ENCODE results near the gene MTMR11. TPM values are rescaled to one million over a fixed set of nuclear protein-coding genes. Genes with fewer than 3 reads are reported as not detected.

The MTMR11 gene
- total and polyA plus RNA-seq, 2 of the 8 experiments (the other 6 are each of a cell fraction or from before 2014, with no cell fraction given), result 3.7 to 4.8 TPM

DNA sequence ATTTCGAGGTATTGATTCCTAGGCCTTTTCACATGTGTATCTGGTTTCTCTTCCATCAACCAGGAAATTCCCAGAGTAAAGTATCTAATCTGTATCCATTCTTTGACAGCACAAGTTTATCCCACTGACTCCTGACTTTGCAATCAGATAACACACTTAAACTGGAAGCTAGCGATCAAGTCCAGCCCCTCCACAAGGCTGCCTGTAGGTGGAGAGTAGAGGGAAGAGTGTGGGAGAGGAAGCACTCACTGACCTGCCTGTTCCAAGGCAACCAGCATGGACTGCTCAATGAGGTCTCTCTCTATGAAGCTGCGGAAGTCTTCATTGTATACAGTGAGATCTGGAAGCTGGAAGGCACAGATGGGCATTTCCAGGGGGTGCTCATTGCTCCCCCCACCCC, 30.4 kb upstream of the MTMR11 start:
- Histone ChIP-seq H3K9ac (replicated peaks in 1 of 4; ENCODE audit: extremely low read depth in 1 of 4, low read depth in 3 of 4, low read length in 3 of 4) (no peak overlapping the region), H3K36me3 (ENCODE audit: control insufficient read depth in 2 of 4, insufficient read depth in 4 of 4, low read length in 3 of 4) (peaks cover 7 to 40% (median 28%) of the 10 kb centered on the region in 4 experiments), H2BK12ac (ENCODE audit: low read depth, low read length) (no peak overlapping the region), H3K79me2 (ENCODE audit: control insufficient read depth in 1 of 2, insufficient read depth in 2 of 2, low read length in 2 of 2) (no peaks in the 10 kb centered on the region), H3K18ac (ENCODE audit: extremely low read depth, low read length) (no peak overlapping the region), H3K27ac (ENCODE audit: low read depth, low read length) (no peak overlapping the region), H3K4me3 (ENCODE audit: extremely low read depth in 1 of 4, insufficient read depth in 2 of 4, low read depth in 3 of 4, low read length in 4 of 4) (no peak overlapping the region), H3K23me2 (ENCODE audit: low read depth, low read length) (no peaks in the 10 kb centered on the region), H3K27me3 (replicated peaks in 1 of 4; ENCODE audit: control insufficient read depth in 3 of 4, extremely low read depth in 1 of 4, insufficient read depth in 3 of 4, low read length in 3 of 4) (no peaks in the 10 kb centered on the region), H3K79me1 (ENCODE audit: low read depth, low read length) (no peaks in the 10 kb centered on the region), H3K14ac (ENCODE audit: insufficient read length) (no peak overlapping the region), H2BK20ac (ENCODE audit: low read length) (no peak overlapping the region), H2AFZ (ENCODE audit: low read length) (no peak overlapping the region), H4K8ac (ENCODE audit: extremely low read depth, insufficient read depth, low read length) (no peak overlapping the region), H3K4me1 (replicated peaks in 1 of 4; ENCODE audit: control insufficient read depth in 3 of 4, insufficient read depth in 4 of 4, low read length in 3 of 4) (no peaks in the 10 kb centered on the region), H2BK5ac (ENCODE audit: low read depth, low read length) (no peak overlapping the region), H4K91ac (replicated peaks; ENCODE audit: insufficient read length, low read length) (no peak overlapping the region), H3K9me3 (ENCODE audit: insufficient read depth in 2 of 2, low read depth in 1 of 2, low read length in 1 of 2) (no peaks in the 10 kb centered on the region), H2BK120ac (replicated peaks; ENCODE audit: low read depth, low read length) (no peak overlapping the region), H3K4ac (replicated peaks; ENCODE audit: insufficient read length, low read depth, low read length) (no peak overlapping the region), H3K23ac (ENCODE audit: insufficient read length) (no peak overlapping the region), H4K20me1 (replicated peaks in 1 of 2; ENCODE audit: control insufficient read depth in 1 of 2, insufficient read depth in 2 of 2, low read length in 2 of 2) (no peaks in the 10 kb centered on the region), H3K56ac (replicated peaks; ENCODE audit: insufficient read length, low read depth, low read length) (no peak overlapping the region), H3K4me2 (ENCODE audit: insufficient read depth in 1 of 2, low read depth in 2 of 2, low read length in 2 of 2) (no peak overlapping the region), H2BK15ac (ENCODE audit: low read length) (no peak overlapping the region), H4K5ac (ENCODE audit: insufficient read length, low read depth, low read length) (no peak overlapping the region), H2AK5ac (ENCODE audit: low read depth, low read length) (no peak overlapping the region)
- DNase-seq (ENCODE audit: low read depth in 1 of 2, low spot score in 2 of 2) (no peak), FAIRE-seq (no peak)
- WGBS, 2 experiments (ENCODE audit: extremely low coverage in 1 of 2, insufficient coverage in 1 of 2, insufficient read length in 1 of 2, insufficient replicate concordance in 2 of 2, low coverage in 1 of 2, low lambda C conversion rate in 2 of 2, missing lambda C conversion rate in 1 of 2), result 92% methylated on average over 3 of the region's 3 CpGs; no CpG with 5 or more reads in 1 of the 2 experiments
- ChIA-PET POLR2A (ENCODE audit: partially characterized antibody) (no interaction called here), CTCF (ENCODE audit: partially characterized antibody) (interaction anchor here (1.2 kb wide), 2 partner anchors 20 to 220 kb away, joined by 3 to 5 read pairs; no protein-coding TSS in a partner anchor)
- no peak for TF ChIP-seq TAF7 (optimal IDR thresholded peaks at IDR 0.05; ENCODE audit: borderline replicate concordance, low read depth, low read length)
- TF ChIP-seq, protein P1, sequence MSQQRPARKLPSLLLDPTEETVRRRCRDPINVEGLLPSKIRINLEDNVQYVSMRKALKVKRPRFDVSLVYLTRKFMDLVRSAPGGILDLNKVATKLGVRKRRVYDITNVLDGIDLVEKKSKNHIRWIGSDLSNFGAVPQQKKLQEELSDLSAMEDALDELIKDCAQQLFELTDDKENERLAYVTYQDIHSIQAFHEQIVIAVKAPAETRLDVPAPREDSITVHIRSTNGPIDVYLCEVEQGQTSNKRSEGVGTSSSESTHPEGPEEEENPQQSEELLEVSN (IDR thresholded peaks at IDR 0.05), result no peak
- TF ChIP-seq BRCA1 (IDR thresholded peaks at IDR 0.05; ENCODE audit: low read depth, low read length), result no peak
- no peak for TF ChIP-seq SIN3A (conservative IDR thresholded peaks at IDR 0.05 in 1 of 2, IDR thresholded peaks at IDR 0.05 in 1 of 2; ENCODE audit: low read depth in 1 of 2, low read length in 2 of 2)
- TF ChIP-seq CREB1 (IDR thresholded peaks at IDR 0.05), result no peak
- TF ChIP-seq TAF1 (IDR thresholded peaks at IDR 0.05; ENCODE audit: low read depth, low read length), result no peak
- TF ChIP-seq NRF1 (IDR thresholded peaks at IDR 0.05; ENCODE audit: low read depth, low read length), result no peak

All from H1 (cell line).